ENCODE measurements around the gene CXCL5.

The CXCL5 gene

DNA sequence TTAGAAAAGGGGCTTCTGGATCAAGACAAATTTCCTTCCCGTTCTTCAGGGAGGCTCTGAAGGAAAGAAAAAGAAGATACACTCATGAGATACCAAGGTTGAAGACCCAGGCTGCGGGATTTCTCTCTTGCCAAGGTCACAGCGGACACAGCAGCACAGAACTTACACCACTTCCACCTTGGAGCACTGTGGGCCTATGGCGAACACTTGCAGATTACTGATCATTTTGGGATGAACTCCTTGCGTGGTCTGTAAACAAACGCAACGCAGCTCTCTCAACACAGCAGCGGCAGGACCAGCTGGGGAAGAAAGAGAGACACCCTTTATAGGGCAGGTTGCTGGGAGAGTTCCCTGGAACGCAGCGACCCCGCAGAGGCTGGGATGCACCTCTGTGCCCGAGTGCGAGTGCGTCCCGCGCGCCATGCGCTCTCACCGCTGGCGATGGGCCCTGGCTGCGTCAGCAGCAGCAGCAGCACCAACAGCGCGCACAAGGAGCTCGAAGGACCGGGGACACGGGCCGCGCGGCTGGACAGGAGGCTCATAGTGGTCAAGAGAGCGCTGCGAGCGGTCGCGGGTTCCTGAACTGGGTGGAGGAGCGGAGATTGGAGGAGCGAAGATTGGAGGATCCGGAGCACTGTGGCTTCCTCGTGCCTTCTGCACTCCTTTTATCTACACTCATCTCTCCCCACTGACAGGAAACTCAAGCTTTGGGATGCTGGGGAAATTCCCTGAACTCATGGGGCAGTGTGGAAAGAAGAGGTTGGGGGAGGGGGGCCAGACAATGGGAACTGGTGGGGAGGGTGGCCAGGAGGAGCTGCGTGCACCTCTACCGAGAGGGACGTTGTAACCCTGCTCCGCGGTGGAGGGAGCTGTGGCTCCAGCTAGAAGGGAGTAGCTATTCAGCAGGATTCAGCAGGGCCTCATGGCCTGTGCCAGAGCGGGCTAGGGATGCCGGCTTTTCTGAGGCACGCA is at the start of gene CXCL5:
Gene CXCL5, minus strand, starts transcription at position 638 of the 972 bp plus-strand sequence. Its CDS starts 96 bp downstream, at position 542.
- no peak for DNase-seq (ENCODE audit: low read depth)

DNA sequence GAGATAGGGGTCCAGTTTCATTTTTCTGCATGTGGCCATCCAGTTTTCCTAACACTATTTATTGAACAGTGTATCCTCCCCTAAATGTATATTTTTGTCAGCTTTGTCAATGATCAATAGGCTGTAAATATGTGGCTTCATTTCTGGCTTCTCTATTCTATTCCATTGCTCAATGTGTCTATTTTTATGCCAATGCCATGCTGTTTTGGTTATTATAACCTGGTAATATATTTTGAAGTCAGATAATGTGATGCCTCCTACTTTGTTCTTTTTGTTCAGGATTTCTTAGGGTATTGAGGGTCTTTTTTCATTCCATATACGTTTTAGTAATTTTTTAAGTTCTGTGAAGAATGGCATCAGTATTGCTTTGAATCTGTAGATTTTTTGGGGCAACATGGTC is 48.7 kb upstream of the CXCL5 start:
- DNase-seq (ENCODE audit: low read depth) = no peak

DNA sequence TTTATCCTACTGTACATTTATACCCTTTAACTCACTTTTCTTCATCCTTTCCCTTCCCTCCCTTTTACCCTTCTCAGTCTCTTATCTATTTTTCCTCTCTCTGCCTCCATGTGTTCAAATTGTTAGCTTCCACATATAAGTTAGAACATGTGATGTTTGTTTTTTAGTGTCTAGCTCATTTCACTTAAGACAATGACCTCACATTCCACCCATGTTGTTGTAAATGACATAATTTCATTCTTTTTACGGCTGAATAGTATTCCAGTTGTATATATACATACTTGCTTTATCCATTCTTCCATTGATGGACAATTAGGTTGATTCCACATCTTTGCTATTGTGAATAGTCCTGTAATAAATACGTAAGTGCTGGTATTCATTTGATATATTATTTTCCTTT is 47.3 kb upstream of the CXCL5 start:
- DNase-seq (ENCODE audit: low read depth) = no peak

DNA sequence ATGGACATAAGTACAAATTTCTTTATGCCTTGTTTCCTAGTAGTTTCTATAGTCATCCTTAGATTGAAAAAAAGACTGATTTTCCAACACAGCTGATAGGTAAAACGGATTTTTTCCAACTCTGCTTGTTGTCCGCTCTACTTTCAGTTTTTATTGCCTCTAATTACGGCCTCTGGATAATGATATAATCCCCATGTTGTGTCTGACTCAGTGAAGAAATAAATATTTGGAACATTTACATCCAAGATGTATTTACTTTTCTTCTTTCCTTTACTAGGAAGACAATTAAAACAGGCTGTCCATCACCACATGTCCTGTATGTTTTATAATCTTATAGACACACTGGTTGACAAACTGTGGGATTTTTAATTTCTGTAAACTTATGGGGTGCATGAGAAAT is 46.8 kb upstream of the CXCL5 start:
- no peak for DNase-seq (ENCODE audit: low read depth)

DNA sequence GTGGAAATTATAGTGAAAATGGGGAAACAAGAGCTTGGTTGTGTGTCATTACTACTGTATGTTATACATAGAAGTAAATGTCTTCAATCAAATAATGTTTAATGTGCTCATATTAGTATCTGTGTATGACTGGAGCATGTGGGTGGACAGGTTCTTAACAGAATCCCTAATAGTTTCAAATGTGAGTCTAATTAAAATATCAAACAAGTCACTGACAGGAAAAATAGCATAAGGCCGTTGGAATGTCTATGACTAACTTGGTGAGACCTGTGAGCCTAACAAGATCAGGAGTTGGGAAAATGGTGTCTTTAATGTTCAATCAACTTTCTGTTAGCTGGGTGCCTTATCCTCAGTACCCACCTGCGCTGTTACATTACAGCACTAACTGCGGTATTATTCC is 46.2 kb upstream of the CXCL5 start:
- no peak for DNase-seq (ENCODE audit: low read depth)

DNA sequence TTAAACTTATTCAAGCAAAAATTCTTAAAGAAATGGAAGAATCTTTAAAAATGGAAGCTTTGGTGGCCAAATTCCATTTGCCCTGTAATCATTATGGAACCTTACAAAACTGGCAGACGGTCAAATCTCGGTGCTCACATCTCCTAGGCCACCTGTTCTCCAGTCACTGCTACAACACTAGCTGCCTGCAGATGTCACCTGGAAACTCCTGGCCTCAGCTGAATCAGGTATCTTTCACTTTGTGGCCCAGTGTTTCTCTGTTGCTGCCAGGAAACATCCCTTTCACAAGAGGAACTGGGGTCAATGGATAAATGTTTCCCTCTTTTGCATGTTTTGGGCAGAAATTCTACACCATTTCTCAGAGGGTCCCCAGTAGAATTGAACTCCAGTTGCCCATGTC is 44.2 kb upstream of the CXCL5 start:
- no peak for DNase-seq (ENCODE audit: low read depth)

DNA sequence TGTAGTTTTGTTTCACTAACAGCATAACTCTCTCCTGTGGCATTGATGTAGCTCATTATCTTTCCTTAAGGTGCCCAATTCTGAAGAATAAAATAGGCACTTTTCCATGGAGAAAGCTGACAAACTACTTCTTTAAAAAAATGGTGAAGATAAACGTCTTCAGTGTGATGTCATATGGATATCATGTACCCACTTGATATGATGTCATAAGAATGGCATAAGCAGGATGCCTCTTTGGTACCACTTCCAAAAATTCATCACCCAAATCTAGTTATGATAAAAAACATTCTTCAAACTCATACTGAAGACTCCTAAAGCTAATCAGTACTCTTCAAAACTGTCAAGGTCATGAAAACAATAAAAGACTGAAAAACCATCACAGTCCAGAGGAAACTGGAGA is 42.9 kb upstream of the CXCL5 start:
- no peak for DNase-seq (ENCODE audit: low read depth)

DNA sequence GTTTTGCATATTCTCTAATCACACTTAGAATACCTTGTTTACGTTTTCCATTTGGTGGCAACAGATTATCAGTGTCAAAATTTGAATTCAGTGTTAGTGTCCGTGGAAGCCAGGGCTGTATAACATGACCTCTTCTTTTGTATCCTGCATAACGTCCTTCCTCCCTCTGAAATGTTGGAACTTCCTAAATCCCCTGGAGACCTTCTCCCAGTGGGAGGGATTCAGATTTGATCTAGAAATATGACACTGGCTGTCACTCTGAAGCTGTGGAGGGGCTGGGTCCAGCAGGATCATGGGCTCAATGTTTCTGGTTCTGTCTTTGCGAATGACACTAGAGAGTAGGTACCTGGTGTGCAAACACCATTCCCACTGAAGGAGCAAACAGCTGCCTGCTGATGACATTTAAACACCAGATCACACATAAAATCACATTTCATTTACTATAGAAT is 40.9 kb upstream of the CXCL5 start:
- no peak for DNase-seq (ENCODE audit: low read depth)

DNA sequence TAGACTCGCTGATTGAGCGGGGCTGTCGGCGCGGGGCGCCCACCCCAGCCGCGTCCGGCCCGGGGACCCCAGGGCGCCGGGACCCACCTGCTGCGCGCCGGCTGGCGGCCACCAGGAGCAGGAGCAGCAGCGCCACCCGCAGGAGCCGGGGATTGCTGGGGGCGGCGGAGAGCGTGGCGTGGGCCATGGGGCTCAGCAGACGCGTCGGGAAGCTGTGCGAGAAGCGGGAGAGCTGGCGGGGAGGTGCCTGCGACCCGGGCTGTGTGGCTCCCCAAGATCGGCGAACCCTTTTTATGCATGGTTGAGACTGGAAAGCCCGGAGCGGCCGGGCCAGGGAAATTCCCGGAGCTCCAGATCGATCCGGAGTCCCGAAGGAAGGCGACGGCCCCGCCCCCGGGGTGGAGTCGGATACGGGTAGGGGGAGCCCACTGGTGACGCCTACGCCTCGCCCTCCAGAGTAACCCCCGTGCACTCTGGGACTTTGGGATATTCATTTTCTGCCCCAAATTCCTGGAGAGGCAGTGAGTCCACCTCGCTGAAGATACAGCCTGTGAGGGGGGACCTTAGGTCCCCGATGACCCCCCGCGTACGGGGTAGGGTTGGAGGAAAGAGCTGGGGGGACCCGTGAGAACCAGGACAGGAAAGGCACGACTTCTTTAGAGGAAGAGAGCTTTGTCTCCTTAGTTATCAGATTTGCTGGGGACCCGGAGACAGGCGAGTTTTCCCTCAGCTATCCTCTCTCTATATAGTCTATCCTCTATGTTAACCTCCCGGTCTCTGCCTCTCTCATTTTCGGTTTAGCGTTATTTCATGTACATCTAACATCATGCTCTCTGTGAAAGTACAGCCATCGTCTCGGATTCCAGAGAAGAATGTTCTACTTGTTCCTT is 40.2 kb upstream of the CXCL5 start, which contains the start of gene CXCL3:
Gene CXCL3, minus strand, starts transcription at position 265 of the 890 bp plus-strand sequence. Its CDS starts 78 bp downstream, at position 187.
- no peak for DNase-seq (ENCODE audit: low read depth)

DNA sequence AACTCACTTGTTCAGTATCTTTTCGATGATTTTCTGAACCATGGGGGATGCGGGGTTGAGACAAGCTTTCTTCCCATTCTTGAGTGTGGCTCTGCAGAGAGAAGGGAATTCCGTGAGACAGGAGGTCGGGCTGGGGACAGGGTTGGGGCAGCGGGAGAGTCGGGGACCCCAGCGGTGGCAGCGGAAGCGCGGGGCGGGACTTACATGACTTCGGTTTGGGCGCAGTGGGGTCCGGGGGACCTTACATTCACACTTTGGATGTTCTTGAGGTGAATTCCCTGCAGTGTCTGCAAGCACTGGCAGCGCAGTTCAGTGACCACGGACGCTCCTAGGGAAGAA is 39.6 kb upstream of the CXCL5 start:
- no peak for DNase-seq (ENCODE audit: low read depth)

DNA sequence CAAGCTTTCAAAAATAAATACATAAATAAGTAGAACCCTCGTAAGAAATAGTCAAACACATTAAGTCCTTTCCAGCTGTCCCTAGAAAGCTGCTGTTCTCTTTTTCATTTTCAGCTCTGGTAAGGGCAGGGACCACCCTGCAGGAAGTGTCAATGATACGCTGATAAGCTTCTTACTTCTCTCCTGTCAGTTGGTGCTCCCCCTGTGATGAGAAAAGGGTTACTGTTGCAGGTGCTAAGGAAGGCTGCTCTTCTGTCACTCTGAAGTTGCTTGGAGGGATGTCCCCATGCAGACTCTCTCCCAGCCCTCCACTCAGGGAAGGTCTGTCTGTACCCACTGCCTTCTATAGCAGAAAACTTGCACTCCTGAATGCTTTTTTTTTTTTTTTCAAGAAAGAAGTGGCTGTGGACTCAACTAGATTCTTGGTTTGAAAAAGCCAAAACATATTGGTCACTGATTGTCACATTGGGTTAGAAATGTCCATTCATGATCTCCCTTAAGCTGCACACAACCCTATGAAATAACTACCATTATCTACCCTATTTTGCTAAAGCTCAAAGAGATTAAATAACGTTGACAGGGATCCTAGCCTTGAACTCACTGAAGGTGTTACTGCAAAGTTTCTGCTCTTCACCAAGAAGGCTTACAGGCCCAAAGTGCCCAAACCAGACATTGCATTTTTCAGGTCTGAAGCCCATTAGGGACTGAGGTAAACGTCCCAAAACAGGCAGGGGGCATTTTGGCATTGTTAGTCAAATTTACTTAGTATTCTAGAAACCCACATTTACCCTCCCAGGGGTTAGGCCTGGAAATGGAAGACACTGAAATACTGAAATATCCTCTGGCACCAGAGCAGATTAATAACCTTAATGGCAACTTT is 38.8 kb upstream of the CXCL5 start:
- DNase-seq (ENCODE audit: low read depth) = no peak

DNA sequence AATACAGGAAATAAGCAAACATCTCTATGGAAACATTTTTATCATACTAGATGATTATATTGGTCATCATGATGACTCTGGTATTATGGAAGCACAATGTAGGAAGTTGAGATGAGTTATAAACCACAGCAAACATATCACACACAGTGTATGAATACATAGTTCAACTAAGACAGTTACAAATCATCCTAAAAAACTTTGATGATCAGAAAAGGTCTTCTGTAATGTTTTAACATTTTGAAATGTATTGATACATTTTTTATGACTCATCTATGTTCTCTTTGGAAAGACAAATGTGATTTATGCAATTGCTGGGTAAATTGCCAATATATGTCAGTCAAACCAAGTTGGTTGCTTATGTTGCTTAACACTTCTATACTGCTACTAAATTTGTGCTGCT is 35.3 kb upstream of the CXCL5 start:
- no peak for DNase-seq (ENCODE audit: low read depth)

DNA sequence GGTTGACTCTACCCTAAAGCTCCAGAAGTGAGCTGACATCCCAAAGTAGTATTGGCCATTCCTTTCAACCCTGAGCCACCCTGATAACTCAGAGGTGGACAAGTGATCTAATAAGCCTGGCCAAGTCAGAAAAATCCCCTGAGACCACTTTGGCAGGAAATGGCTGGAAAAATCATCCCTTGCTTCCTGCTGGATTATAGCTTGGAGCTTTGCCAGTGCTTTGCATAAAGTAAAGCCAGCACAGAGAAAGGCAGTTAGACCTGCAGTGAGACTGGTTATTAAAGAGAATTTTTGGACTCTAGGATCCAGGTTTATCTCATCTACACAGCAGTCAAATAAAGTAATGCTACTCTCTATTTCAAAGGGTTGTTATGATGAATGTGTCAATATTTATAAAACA is 33.6 kb upstream of the CXCL5 start:
- no peak for DNase-seq (ENCODE audit: low read depth)

DNA sequence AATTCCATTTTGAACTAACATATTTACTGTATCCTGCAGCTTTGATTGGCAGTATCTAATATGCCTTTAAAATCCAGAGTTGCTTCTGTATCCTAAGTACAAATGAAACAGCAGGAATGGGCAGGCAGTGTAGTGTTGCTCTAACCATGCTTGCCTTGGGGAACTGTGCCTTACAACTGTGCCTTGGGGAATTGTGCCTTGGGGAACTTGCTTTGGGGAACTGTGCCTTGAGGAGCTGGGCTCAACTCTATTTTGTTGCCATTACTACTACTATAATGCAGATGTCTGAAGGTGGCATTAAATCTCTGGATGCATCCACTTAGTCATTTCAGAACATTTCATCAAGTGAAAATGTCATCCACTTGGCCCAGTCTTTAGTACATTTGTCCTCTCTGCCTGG is 33.1 kb upstream of the CXCL5 start:
- DNase-seq (ENCODE audit: low read depth) = no peak

DNA sequence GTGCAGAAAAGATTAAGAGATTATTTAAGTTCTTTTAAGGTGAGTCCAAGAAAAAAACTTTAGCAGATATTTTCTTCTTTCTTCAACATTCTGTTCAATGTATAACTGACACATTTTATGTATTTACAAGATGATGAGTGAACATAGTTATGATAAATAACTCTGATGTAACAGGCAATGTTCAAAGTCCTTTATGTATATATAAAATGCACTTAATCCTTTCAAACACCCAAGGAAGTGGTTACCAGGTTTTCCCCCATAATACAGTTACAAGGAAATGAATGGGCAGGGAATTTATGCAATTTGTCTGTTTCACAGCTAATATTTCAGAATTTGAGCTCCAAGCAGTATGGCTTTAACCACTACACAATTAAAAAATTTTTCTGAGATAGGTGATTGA is 31.8 kb upstream of the CXCL5 start:
- no peak for DNase-seq (ENCODE audit: low read depth)

DNA sequence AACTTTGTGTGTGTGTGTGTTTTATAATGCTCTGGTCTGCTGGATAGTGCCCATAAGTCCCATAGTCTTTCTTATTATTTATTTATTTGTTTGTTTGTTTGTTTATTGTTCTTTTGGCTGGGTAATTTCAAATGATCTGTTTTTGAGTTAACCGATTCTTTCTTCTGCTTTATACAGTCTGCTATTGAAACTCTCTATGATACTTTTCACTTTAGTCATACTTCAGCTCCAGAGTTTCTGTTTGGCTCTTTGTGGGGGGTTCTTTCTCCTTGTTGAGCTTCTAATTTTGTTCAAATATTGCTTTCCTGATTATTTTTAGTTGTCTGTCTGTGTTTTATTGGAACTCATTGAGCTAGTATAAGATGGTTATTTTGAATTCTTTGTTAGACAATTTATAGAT is 30.0 kb upstream of the CXCL5 start:
- no peak for DNase-seq (ENCODE audit: low read depth)

DNA sequence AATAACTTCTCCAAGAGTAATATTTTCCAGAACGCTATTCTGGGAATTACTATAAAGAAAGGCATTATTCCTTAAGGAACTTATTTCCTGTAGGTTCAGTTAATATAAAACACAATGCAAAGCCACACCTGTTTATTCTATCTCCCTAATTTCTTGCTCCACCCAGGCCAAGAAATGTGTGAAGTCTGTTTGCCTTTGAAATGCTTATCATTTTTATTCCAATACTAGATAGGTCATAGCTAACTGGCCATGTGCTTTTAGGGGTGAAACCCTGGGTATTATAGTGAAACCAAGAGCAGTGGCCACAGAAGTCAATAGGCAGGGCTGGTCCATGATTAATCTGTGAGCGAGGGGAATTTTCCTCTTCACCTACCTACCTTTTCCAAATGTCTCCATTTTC is 25.2 kb upstream of the CXCL5 start:
- no peak for DNase-seq (ENCODE audit: low read depth)

DNA sequence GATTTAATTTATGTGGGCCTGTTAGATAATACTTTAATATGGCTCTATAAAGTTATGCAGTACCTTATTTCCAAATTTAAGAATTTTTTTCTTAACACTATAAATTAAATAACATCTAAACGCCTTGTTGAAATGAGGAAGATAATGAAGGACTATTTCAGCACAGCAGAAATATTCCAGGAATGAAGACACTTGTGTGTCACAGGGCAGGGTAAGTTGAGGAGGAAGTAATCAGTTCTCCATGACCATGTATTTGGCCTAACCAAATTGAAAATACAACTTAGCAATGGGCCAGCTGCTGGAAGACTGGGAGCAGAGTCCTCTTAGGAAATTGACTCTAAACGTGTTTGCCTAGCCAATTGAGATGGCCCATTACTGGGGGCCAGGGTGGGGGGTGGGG is 23.1 kb upstream of the CXCL5 start:
- DNase-seq (ENCODE audit: low read depth) = no peak

DNA sequence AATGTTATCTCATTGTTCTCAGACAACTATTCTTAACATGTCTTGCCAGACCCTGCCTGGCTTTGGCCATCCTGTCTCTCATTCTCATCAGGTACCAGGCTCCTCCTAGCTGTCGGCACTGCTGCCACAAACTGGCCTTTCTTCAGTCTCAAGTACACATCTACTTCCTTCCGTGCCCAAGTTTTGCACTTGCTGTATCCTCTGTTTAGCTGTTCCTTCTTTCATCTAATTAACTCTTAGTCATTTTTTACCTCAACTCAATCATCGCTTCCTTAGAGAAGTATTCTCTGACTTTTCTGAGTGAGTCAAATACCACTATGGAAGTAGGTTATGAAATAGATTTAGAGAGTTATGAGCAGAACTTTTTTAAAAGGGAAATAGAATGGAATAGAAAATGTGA is 20.3 kb upstream of the CXCL5 start:
- no peak for DNase-seq (ENCODE audit: low read depth)

DNA sequence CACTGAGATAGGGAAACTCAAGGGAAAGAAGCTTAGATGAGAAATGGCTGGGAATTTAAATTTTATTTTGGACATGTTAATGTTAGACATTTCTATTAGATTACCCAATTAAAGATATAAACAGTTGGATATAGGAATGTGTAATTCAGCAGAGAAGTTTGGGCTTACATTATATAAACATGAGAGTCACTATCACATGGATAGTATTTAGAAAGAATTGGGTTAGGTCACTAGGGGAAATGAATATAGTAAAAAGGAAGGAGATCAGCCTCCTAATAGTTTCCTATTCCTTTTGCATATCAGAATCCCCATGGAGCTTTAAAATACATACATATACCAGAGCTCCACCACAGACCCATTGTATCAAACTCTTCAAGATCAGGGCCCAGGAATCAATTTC is 19.6 kb upstream of the CXCL5 start:
- no peak for DNase-seq (ENCODE audit: low read depth)

DNA sequence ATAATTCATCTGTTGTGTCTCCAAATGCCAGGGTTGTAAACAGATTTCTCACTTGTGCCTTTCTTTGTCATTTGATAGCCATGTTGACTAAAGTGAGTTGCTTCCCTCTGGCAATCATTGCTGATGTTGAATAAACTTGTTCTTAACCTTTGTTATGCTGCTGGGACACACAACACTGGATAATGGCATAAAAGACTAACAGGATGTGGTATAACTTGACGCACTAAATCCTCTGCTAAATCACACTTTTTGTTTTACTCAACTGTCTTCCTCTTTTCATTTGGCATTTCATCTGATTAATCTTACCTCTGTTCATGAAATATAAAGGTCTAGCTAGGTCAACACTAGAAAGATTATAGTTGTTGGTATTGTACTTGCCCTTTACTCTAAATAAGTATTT is 17.6 kb upstream of the CXCL5 start:
- DNase-seq (ENCODE audit: low read depth) = no peak
